ENCODE results near the gene BRK1. TPM values are rescaled to one million over a fixed set of nuclear protein-coding genes. Genes with fewer than 3 reads are reported as not detected.

The BRK1 gene
- total and polyA plus RNA-seq, 9 of the 15 experiments (the other 6 are each of a cell fraction or from before 2014, with no cell fraction given) = 105 to 634 (median 250) TPM

DNA sequence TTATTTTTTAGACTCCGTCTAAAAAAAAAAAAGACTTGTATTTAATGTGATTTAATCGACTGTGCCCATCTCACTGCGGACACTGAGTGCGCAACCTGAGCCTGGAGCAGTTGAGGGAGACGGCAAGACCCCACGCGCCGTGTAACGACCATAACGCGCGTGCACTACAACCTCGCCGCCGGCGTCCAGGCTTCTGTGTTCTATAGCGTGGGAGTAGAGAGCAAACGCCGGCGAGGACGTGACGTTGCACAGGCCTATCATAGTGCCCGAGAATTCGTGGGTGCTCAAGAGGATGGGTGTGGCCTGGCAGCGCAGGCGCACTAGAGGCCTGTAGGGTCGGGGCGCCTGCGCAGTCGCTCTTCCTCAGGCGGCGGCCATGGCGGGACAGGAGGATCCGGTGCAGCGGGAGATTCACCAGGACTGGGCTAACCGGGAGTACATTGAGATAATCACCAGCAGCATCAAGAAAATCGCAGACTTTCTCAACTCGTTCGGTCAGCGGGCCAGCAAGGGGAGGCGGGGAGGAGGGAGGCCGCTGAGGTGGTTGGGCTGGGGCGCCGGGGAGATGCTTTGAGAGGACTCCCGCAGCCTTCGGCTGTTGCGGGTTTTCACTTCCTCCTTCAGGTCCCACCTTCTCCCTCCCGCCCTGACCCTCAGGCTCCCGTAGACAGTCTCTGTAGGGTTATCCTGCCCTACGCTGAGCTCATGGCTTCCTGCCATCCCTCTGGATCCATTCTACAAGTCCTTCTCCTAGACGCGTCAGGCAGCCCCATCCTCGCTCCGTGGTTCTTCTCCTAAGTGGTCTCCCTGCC lies at the start of gene BRK1 (continued):
- TF ChIP-seq, protein P1, sequence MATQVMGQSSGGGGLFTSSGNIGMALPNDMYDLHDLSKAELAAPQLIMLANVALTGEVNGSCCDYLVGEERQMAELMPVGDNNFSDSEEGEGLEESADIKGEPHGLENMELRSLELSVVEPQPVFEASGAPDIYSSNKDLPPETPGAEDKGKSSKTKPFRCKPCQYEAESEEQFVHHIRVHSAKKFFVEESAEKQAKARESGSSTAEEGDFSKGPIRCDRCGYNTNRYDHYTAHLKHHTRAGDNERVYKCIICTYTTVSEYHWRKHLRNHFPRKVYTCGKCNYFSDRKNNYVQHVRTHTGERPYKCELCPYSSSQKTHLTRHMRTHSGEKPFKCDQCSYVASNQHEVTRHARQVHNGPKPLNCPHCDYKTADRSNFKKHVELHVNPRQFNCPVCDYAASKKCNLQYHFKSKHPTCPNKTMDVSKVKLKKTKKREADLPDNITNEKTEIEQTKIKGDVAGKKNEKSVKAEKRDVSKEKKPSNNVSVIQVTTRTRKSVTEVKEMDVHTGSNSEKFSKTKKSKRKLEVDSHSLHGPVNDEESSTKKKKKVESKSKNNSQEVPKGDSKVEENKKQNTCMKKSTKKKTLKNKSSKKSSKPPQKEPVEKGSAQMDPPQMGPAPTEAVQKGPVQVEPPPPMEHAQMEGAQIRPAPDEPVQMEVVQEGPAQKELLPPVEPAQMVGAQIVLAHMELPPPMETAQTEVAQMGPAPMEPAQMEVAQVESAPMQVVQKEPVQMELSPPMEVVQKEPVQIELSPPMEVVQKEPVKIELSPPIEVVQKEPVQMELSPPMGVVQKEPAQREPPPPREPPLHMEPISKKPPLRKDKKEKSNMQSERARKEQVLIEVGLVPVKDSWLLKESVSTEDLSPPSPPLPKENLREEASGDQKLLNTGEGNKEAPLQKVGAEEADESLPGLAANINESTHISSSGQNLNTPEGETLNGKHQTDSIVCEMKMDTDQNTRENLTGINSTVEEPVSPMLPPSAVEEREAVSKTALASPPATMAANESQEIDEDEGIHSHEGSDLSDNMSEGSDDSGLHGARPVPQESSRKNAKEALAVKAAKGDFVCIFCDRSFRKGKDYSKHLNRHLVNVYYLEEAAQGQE (IDR thresholded peaks at IDR 0.05; ENCODE audit: borderline replicate concordance) = no peak
- TF ChIP-seq, protein P1 (CRISPR knock-in tag; IDR thresholded peaks at IDR 0.05; ENCODE audit: low read depth) = peak; percentile 30; the same call in 1 of the 2 replicates
- TF ChIP-seq NFE2 (IDR thresholded peaks at IDR 0.05; ENCODE audit: low read depth) = peak; percentile 52
- no peak for TF ChIP-seq CHD4 (IDR thresholded peaks at IDR 0.05; ENCODE audit: insufficient read depth, insufficient replicate concordance, low read depth, low read length, poor library complexity, severe bottlenecking)
- TF ChIP-seq, protein P2, sequence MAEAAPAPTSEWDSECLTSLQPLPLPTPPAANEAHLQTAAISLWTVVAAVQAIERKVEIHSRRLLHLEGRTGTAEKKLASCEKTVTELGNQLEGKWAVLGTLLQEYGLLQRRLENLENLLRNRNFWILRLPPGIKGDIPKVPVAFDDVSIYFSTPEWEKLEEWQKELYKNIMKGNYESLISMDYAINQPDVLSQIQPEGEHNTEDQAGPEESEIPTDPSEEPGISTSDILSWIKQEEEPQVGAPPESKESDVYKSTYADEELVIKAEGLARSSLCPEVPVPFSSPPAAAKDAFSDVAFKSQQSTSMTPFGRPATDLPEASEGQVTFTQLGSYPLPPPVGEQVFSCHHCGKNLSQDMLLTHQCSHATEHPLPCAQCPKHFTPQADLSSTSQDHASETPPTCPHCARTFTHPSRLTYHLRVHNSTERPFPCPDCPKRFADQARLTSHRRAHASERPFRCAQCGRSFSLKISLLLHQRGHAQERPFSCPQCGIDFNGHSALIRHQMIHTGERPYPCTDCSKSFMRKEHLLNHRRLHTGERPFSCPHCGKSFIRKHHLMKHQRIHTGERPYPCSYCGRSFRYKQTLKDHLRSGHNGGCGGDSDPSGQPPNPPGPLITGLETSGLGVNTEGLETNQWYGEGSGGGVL (CRISPR knock-in tag; IDR thresholded peaks at IDR 0.05) = no peak
- no peak for TF ChIP-seq KAT8 (IDR thresholded peaks at IDR 0.05; ENCODE audit: low read depth)
- TF ChIP-seq L3MBTL2 (IDR thresholded peaks at IDR 0.05) = peak; percentile 95
- TF ChIP-seq TAF15 (IDR thresholded peaks at IDR 0.05; ENCODE audit: low read depth, low read length) = no peak
- TF ChIP-seq TEAD1 (CRISPR knock-in tag; IDR thresholded peaks at IDR 0.05) = peak in 1 of 2 experiments; percentile 85; a peak in 2 of 4 replicates
- no peak; the same call in 1 of the 2 replicates for TF ChIP-seq NCOR1 (IDR thresholded peaks at IDR 0.05)
- TF ChIP-seq, protein P3, sequence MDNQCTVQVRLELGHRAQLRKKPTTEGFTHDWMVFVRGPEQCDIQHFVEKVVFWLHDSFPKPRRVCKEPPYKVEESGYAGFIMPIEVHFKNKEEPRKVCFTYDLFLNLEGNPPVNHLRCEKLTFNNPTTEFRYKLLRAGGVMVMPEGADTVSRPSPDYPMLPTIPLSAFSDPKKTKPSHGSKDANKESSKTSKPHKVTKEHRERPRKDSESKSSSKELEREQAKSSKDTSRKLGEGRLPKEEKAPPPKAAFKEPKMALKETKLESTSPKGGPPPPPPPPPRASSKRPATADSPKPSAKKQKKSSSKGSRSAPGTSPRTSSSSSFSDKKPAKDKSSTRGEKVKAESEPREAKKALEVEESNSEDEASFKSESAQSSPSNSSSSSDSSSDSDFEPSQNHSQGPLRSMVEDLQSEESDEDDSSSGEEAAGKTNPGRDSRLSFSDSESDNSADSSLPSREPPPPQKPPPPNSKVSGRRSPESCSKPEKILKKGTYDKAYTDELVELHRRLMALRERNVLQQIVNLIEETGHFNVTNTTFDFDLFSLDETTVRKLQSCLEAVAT (IDR thresholded peaks at IDR 0.05) = 0 out of 4 replicates have a peak, but pooled peaks of 1 of the 2 experiments have one; percentile 35
- TF ChIP-seq ZNF764 (CRISPR knock-in tag; IDR thresholded peaks at IDR 0.05; ENCODE audit: low read depth) = no peak
- TF ChIP-seq SRSF9 (IDR thresholded peaks at IDR 0.05; ENCODE audit: borderline replicate concordance, low read depth, low read length) = no peak
- 0 out of 4 replicates have a peak, but pooled peaks have one; percentile 10 to 12 for TF ChIP-seq RAD21 (CRISPR knock-in tag; conservative IDR thresholded peaks at IDR 0.05 in 1 of 2, IDR thresholded peaks at IDR 0.05 in 1 of 2)
- 0 out of 2 replicates have a peak, but pooled peaks have one; percentile 22 for TF ChIP-seq HIVEP1 (CRISPR knock-in tag; IDR thresholded peaks at IDR 0.05)
- TF ChIP-seq FOXJ3 (CRISPR knock-in tag; IDR thresholded peaks at IDR 0.05) = no peak

Measured in K562 (cell line).